DND-41 (cell line): ENCODE results near the gene RASGEF1C.

Source experiments
- ATAC-seq: fragments of 200-7000 bp; cut with Tn5 transposase; 3 replicates; pipeline ENCODE4 v1.9.1; 2021; ENCODE audit warnings: low read depth; ENCODE audit not compliant: insufficient read depth
- DNase-seq: peaks from one replicate; pipeline ENCODE4 v3.0.0-alpha.2; 2020
- H2AFZ ChIP-seq: 2 replicates; pipeline ENCODE4 v1.6.0; 2012; ENCODE audit warnings: low read depth, low read length
- H3K27ac ChIP-seq: 2 replicates; pipeline ENCODE4 v1.5.1; 2012; ENCODE audit warnings: low read length, inconsistent platforms
- H3K27me3 ChIP-seq: fragments of 200-600 bp; sonication (generic); 2 replicates; pipeline ENCODE4 v1.6.0; 2012; ENCODE audit warnings: low read length, mild to moderate bottlenecking, inconsistent platforms; ENCODE audit not compliant: insufficient read depth, poor library complexity
- H3K36me3 ChIP-seq: 2 replicates; pipeline ENCODE4 v1.5.1; 2012; ENCODE audit warnings: low read length, inconsistent platforms; ENCODE audit not compliant: insufficient read depth
- H3K4me1 ChIP-seq: 2 replicates; pipeline ENCODE4 v1.5.1; 2012; ENCODE audit warnings: mild to moderate bottlenecking, low read length; ENCODE audit not compliant: insufficient read depth
- H3K4me2 ChIP-seq: 2 replicates; pipeline ENCODE4 v1.6.0; 2012; ENCODE audit warnings: mild to moderate bottlenecking, moderate library complexity, low read length, inconsistent platforms; ENCODE audit not compliant: insufficient read depth
- H3K4me3 ChIP-seq, 2 experiments: fragments of 200-600 bp in 1 of 2; shearing (Covaris generic) in 1 of 2; 2 replicates each; pipeline ENCODE4 v1.5.1; 2012 to 2016; ENCODE audit warnings: inconsistent platforms in 2 of 2, low read length in 2 of 2, mild to moderate bottlenecking in 2 of 2, low read depth in 1 of 2, moderate library complexity in 1 of 2
- H3K79me2 ChIP-seq: 2 replicates; pipeline ENCODE4 v1.6.0; 2012; ENCODE audit warnings: low read length, inconsistent platforms; ENCODE audit not compliant: insufficient read depth
- H3K9ac ChIP-seq: 2 replicates; pipeline ENCODE4 v1.6.0; 2012; ENCODE audit warnings: low read depth, mild to moderate bottlenecking, inconsistent platforms, low read length, moderate library complexity
- H3K9me3 ChIP-seq: 2 replicates; pipeline ENCODE4 v1.5.1; 2012; ENCODE audit warnings: low read length, moderate library complexity, mild to moderate bottlenecking, inconsistent platforms; ENCODE audit not compliant: insufficient read depth, severe bottlenecking
- H4K20me1 ChIP-seq: 2 replicates; pipeline ENCODE4 v1.6.0; 2012; ENCODE audit warnings: low read length; ENCODE audit not compliant: insufficient read depth
- EZH2 ChIP-seq: IDR thresholded peaks from 3 replicates; pipeline ENCODE4 v1.6.1; 2012; ENCODE audit warnings: borderline replicate concordance, low read depth, mild to moderate bottlenecking, moderate library complexity, low read length, inconsistent platforms; ENCODE audit not compliant: severe bottlenecking
- TF ChIP-seq, protein P1 (sequence below): IDR thresholded peaks from 2 replicates; pipeline ENCODE4 v1.5.1; 2012; ENCODE audit warnings: borderline replicate concordance, low read length, moderate library complexity, mild to moderate bottlenecking; ENCODE audit not compliant: poor library complexity, severe bottlenecking; ENCODE audit errors: extremely low read depth

The RASGEF1C gene

DNA sequence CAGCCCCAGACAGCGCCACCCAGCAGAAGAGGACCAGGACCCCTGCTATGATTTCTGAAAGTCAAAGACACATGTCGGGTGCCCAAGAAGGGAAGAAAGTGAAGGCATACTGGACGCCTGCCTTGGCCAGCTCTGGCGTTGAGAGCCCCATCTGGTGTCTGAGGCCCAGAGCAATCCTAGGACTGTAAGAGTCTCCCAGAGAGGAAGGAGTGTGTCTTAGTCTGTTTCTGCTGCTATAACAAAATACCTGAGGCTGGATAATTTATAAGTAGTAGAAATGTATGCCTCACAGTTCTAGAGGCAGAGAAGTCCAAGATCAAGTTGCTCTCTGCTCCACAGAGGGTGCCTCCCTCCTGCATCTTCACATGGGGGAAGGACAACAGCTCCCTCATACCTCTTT lies 10.8 kb downstream of the RASGEF1C start:
- ATAC-seq (no peak), DNase-seq (no peak)
- Histone ChIP-seq H4K20me1 (no peaks in the 10 kb centered on the region), H3K36me3 (no peaks in the 10 kb centered on the region), H3K9me3 (no peaks in the 10 kb centered on the region), H3K27ac (no peak overlapping the region), H3K4me3 (no peak overlapping the region), H3K9ac (no peak overlapping the region), H3K79me2 (no peaks in the 10 kb centered on the region), H2AFZ (no peak overlapping the region), H3K4me2 (no peak overlapping the region), H3K27me3 (no peaks in the 10 kb centered on the region), H3K4me1 (no peaks in the 10 kb centered on the region)
- TF ChIP-seq, protein P1, sequence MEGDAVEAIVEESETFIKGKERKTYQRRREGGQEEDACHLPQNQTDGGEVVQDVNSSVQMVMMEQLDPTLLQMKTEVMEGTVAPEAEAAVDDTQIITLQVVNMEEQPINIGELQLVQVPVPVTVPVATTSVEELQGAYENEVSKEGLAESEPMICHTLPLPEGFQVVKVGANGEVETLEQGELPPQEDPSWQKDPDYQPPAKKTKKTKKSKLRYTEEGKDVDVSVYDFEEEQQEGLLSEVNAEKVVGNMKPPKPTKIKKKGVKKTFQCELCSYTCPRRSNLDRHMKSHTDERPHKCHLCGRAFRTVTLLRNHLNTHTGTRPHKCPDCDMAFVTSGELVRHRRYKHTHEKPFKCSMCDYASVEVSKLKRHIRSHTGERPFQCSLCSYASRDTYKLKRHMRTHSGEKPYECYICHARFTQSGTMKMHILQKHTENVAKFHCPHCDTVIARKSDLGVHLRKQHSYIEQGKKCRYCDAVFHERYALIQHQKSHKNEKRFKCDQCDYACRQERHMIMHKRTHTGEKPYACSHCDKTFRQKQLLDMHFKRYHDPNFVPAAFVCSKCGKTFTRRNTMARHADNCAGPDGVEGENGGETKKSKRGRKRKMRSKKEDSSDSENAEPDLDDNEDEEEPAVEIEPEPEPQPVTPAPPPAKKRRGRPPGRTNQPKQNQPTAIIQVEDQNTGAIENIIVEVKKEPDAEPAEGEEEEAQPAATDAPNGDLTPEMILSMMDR: no peak
- TF ChIP-seq EZH2: no peak

DNA sequence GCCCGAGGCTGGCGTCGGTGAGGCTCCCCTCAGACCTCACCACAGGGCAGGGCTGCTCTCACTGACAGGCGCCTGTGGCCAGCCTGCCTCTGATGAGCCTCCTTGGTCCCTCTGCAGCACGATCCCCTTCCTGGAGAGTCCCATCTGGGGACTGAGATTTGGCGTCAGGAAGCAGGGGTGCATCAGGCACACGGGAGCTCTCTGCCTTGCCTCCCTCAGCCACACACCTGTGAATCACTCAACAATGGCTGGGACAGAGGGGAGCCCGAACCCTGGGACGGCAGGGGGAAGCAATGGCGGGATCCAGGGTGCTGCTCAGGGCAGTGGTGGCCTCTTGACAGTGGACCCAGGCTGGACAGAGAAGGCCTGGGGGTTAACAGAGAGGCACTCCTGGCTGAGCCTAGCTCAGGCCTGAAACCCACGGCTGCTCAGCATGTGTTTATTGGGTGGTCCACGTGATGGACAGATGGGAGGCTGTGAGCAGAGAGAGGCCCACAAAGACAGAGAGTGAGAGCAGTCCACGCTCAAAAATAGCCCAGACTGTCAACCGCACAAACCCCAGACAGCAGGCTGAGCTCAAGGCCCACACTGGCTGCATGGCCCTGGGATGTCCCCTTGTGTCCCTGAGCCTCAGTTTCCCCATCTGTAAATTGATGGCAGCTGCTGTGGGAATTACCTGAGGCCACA lies 11.9 kb downstream of the RASGEF1C start:
- no peaks in the 10 kb centered on the region for H3K27me3 ChIP-seq
- no peaks in the 10 kb centered on the region for H3K4me1 ChIP-seq
- ATAC-seq (no peak), DNase-seq (no peak)
- H3K4me3 ChIP-seq: no peak overlapping the region
- H4K20me1 ChIP-seq: no peaks in the 10 kb centered on the region
- H3K79me2 ChIP-seq: no peaks in the 10 kb centered on the region
- no peak overlapping the region for H3K4me2 ChIP-seq
- no peak overlapping the region for H3K27ac ChIP-seq
- no peaks in the 10 kb centered on the region for H3K36me3 ChIP-seq
- no peak overlapping the region for H3K9ac ChIP-seq
- H2AFZ ChIP-seq: no peak overlapping the region
- TF ChIP-seq, protein P1: no peak
- no peak for TF ChIP-seq EZH2
- H3K9me3 ChIP-seq: no peaks in the 10 kb centered on the region

DNA sequence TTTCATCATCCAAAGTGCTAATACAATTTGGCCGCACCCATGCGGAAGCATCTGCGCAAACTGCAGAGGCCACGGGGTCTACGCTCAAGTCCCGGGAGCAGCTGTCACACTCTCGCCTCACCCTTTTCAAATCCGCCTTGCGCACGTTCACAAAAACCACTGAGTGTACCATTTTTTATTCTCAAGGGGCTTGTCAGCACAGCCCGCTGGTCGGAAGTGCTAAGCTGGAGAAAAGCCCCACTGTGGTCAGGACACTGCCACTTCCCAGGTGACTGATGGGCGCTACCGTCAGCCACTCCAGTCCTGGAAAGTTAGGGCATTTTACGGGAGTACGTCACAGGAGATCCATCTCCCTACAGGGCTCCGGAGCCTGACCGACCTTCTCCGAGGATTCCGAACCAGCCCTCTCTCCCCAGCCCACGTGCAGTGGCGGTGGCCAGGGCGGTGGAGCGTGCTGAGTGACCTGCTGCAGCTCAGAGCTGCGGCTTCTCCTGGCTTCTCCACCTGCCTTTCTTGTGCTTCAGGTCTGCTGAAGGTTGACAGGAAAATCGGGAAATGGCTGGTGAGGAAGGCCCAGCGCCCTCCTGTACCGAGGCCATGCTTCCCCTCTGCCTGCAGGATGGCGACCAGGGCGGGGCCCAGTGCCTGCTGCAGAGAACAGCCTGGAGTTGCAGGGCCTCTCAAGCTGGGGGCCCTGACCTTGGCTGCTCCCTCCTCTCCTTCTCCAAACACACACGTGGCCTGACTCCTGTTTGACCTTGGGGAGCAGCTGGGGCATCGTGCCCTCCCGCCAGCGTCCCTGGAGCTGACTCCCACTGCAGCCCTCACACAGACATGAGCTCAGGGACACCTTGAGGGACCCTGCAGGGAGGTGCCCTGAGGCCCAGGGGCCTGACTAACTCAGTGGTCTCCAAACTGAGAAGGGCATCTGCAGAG lies 14.3 kb downstream of the RASGEF1C start:
- H3K4me1 ChIP-seq: no peaks in the 10 kb centered on the region
- no peaks in the 10 kb centered on the region for H4K20me1 ChIP-seq
- no peak for ATAC-seq
- H3K9ac ChIP-seq: no peak overlapping the region
- no peaks in the 10 kb centered on the region for H3K9me3 ChIP-seq
- H2AFZ ChIP-seq: no peak overlapping the region
- TF ChIP-seq EZH2: no peak
- TF ChIP-seq, protein P1: no peak
- no peak for DNase-seq
- H3K27me3 ChIP-seq: no peaks in the 10 kb centered on the region
- H3K36me3 ChIP-seq: no peaks in the 10 kb centered on the region
- no peak overlapping the region for H3K4me2 ChIP-seq
- no peak overlapping the region for H3K27ac ChIP-seq
- no peaks in the 10 kb centered on the region for H3K79me2 ChIP-seq
- no peak overlapping the region for H3K4me3 ChIP-seq
